DND-41 (cell line): Measurements from ENCODE around the gene NLRP11.

Experiments
- EZH2 ChIP-seq: IDR thresholded peaks from 3 replicates; pipeline ENCODE4 v1.6.1; 2012; ENCODE audit warnings: borderline replicate concordance, low read depth, mild to moderate bottlenecking, moderate library complexity, low read length, inconsistent platforms; ENCODE audit not compliant: severe bottlenecking
- TF ChIP-seq, protein P1 (sequence below): IDR thresholded peaks from 2 replicates; pipeline ENCODE4 v1.5.1; 2012; ENCODE audit warnings: borderline replicate concordance, low read length, moderate library complexity, mild to moderate bottlenecking; ENCODE audit not compliant: poor library complexity, severe bottlenecking; ENCODE audit errors: extremely low read depth

GRCh38 chr19:55830656-55831055 is 1.1 kb downstream of the NLRP11 start:
- TF ChIP-seq, protein P1, sequence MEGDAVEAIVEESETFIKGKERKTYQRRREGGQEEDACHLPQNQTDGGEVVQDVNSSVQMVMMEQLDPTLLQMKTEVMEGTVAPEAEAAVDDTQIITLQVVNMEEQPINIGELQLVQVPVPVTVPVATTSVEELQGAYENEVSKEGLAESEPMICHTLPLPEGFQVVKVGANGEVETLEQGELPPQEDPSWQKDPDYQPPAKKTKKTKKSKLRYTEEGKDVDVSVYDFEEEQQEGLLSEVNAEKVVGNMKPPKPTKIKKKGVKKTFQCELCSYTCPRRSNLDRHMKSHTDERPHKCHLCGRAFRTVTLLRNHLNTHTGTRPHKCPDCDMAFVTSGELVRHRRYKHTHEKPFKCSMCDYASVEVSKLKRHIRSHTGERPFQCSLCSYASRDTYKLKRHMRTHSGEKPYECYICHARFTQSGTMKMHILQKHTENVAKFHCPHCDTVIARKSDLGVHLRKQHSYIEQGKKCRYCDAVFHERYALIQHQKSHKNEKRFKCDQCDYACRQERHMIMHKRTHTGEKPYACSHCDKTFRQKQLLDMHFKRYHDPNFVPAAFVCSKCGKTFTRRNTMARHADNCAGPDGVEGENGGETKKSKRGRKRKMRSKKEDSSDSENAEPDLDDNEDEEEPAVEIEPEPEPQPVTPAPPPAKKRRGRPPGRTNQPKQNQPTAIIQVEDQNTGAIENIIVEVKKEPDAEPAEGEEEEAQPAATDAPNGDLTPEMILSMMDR, result no peak
- TF ChIP-seq EZH2, result no peak
